Heart right ventricle (tissue), 16 donors: Measurements from ENCODE around the gene STEAP2. TPM values are rescaled to one million over a fixed set of nuclear protein-coding genes. Genes with fewer than 3 reads are reported as not detected.

Experiments used
- ATAC-seq, 8 donors: fragments of 200-7000 bp; cut with Tn5 transposase; one replicate each; pipeline ENCODE4 v1.9.1; 2020; ENCODE audit warnings: mild to moderate bottlenecking in 8 of 8, moderate library complexity in 8 of 8, moderate number of reproducible peaks in 1 of 8
- DNase-seq, 2 donors: peaks; one replicate each; pipeline ENCODE4 v3.0.0-alpha.2; 2020
- H3K27ac ChIP-seq, 10 donors: fragments of 200-600 bp; sonication (generic) in 2 of 10; one replicate each; pipeline versions ENCODE4 v1.5.0 to v1.8.0; 2020 to 2022; ENCODE audit warnings: mild to moderate bottlenecking in 3 of 10
- H3K27me3 ChIP-seq, 7 donors: fragments of 200-600 bp; one replicate each; pipeline ENCODE4 v1.8.0; 2021 to 2022; ENCODE audit warnings: mild to moderate bottlenecking in 2 of 7
- H3K36me3 ChIP-seq, 9 donors: fragments of 200-600 bp; sonication (generic) in 1 of 9; one replicate each; pipeline versions ENCODE4 v1.5.0 to v1.8.0; 2020 to 2022; ENCODE audit warnings: mild to moderate bottlenecking in 2 of 9
- H3K4me1 ChIP-seq, 9 donors: fragments of 200-600 bp; sonication (generic) in 1 of 9; one replicate each; pipeline versions ENCODE4 v1.5.0 to v1.8.0; 2020 to 2022; ENCODE audit warnings: mild to moderate bottlenecking in 4 of 9
- H3K4me3 ChIP-seq, 10 donors: fragments of 200-600 bp; sonication (generic) in 2 of 10; one replicate each; pipeline versions ENCODE4 v1.5.0 to v1.8.0; 2020 to 2022; ENCODE audit warnings: mild to moderate bottlenecking in 7 of 10, moderate library complexity in 2 of 10
- H3K9me3 ChIP-seq, 11 donors: fragments of 200-600 bp in 10 of 11; sonication (generic) in 2 of 11; one replicate each; pipeline versions ENCODE4 v1.5.0 to v1.8.0; 2013 to 2022; ENCODE audit warnings: mild to moderate bottlenecking in 2 of 11, control low read depth in 1 of 11, moderate library complexity in 1 of 11
- WGBS, 2 donors: extraction: QIAGEN DNeasy Blood & Tissue Kit; methylation state at CpG; one replicate each; pipeline ENCODE4 v1.1.7; 2013; ENCODE audit warnings: inconsistent platforms in 1 of 2; 5-methylcytosine and 5-hydroxymethylcytosine counted together
- intact Hi-C, 10 donors: fragments of 100-400 bp; cut with DNase I; formaldehyde crosslinking; loops; one replicate each; pipeline versions ENCODE4 v1.11.1 to v1.14.2; 2022
- polyA plus RNA-seq, 2 donors: library from polyadenylated mRNA; stranded (reverse); fragments of 200-250 nt; gene quantifications; one replicate each; pipeline ENCODE4 v1.2.3, GENCODE V29; 2013
- total RNA-seq, 10 donors: library from RNA; stranded (reverse); fragmentation: NEBNext Ultra II Directional in 3 of 10; extraction: Animal tissue kit (Norgen Biotek cat#: 25700) in 3 of 10; gene quantifications; one replicate each; pipeline versions ENCODE4 v1.2.1 to v1.2.4, GENCODE V29; 2021 to 2023
- TF ChIP-seq, protein P1 (sequence below), 9 donors: fragments of 200-600 bp; sonication (generic) in 2 of 9; IDR thresholded peaks; one replicate each; pipeline versions ENCODE4 v1.5.0 to v1.8.0; 2021 to 2022; ENCODE audit warnings: antibody characterized with exemption in 9 of 9, mild to moderate bottlenecking in 5 of 9, moderate library complexity in 1 of 9
- donor health status: Arrhythmogenic right ventricular cardiomyopathy.
- donor health status: ischemic (EF 13 %, LVEDD 7.1; RV severe dilation, severe dysfunction).
- donor health status: healthy with polysubstance abuse.
- donor health status: DM: no; HTN: yes; CAD: no.
- donor health status: DM: no; HTN: no; CAD: no.
- donor health status: ischemic (EF 25% LVEDD 6.9; RV normal size, moderate dysfunction).
- donor health status: ischemic (EF 25% LVEDD 5.7; RV mildly dilated, moderate dysfunction).
- donor health status: healthy.
- donor health status: DM: yes; HTN: yes; CAD: no.
- donor health status: Ischemic cardiomyopathy.
- donor health status: ischemic (EF 35%, LVEDD 5.7; RV mildly dilated, moderate dysfunction).
- donor health status: nonischemic (EF 11% LVEDD 7.7; RV severe dilation, severe dysfunction).
- donor health status: DM: yes; HTN: yes; CAD: no.
- donor health status: PGD.
- donor health status: ischemic (EF 29% LVEDD 5.4; RV normal size, mild dysfunction).
- donor health status: nonischemic (EF 23%, LVEDD 6.1; RV moderate dilation, normal function).

STEAP2 gene
- total and polyA plus RNA-seq, 12 donors = 1.4 to 12.8 (median 6.6) TPM

DNA sequence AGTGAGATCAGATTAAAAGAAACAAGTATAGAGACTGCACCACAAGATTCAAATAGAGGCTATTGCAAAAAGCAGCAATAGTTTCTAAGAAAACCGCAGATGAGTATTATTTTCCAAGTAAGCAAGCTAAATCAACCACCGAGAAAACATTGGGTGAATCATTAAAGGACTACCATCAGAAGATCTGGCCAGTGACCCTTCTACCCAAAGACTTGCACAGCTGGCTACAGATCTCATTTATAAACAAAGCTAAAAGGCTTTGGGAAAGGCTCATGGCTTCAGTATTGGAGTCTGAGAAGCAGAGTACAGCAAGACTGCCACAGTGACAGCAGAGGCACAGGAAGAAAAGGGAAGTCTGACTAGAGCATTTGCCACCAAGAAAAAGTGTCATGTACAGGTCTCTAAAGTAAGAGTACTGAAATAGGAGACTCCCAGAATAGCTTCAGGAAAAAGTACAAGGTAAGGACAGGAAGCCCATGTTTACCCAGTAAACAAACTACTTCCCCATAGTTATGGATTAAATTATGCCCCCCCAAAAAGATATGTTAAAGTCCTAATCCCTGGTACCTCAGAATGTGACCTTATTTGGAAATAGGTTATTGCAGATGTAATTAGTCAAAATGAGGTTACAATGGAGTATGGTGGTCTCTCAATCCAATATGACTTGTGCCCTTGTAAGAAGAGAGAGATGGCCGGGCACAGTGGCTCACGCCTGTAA is 38.3 kb upstream of the STEAP2 start:
- 84 to 88% methylated on average over 4 of the region's 4 CpGs for WGBS, 2 donors
- TF ChIP-seq, protein P1, sequence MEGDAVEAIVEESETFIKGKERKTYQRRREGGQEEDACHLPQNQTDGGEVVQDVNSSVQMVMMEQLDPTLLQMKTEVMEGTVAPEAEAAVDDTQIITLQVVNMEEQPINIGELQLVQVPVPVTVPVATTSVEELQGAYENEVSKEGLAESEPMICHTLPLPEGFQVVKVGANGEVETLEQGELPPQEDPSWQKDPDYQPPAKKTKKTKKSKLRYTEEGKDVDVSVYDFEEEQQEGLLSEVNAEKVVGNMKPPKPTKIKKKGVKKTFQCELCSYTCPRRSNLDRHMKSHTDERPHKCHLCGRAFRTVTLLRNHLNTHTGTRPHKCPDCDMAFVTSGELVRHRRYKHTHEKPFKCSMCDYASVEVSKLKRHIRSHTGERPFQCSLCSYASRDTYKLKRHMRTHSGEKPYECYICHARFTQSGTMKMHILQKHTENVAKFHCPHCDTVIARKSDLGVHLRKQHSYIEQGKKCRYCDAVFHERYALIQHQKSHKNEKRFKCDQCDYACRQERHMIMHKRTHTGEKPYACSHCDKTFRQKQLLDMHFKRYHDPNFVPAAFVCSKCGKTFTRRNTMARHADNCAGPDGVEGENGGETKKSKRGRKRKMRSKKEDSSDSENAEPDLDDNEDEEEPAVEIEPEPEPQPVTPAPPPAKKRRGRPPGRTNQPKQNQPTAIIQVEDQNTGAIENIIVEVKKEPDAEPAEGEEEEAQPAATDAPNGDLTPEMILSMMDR (IDR thresholded peaks at IDR 0.05) = no peak
- no peaks in the 10 kb centered on the region for H3K36me3 ChIP-seq
- peaks cover 0 to 5% (median 0%) of the 10 kb centered on the region in 7 donors for H3K27me3 ChIP-seq
- no peak overlapping the region for H3K27ac ChIP-seq
- peaks cover 0 to 11% (median 0%) of the 10 kb centered on the region in 11 donors for H3K9me3 ChIP-seq
- DNase-seq (no peak), ATAC-seq (no peak)
- no peak overlapping the region for H3K4me3 ChIP-seq
- intact Hi-C loops = loop anchor here in 1 of 10 donors (10.0 kb wide), 1 partner anchor 92 kb away; no protein-coding TSS in a partner anchor
- H3K4me1 ChIP-seq = no peaks in the 10 kb centered on the region

DNA sequence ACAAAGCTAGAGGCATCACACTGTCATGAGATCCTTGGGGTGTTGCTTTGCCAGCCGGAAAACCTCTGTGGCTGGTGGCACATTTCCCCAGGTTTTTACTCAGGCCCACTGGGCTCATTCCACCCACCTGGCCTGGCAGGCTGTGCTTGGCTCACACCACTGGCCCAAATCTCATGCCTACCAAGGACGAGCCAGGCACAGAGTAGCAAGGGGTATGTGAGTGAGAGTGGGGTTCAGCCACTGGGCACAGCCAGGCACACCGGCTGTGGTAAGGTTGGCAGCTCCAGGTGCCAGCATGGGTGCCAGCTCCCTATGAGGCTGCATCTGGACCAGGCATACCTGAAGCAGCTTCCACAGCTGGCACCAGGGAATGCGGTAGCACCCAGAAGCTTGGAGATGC is 35.9 kb upstream of the STEAP2 start:
- Histone ChIP-seq H3K4me1 (peaks cover 0 to 11% (median 0%) of the 10 kb centered on the region in 9 donors), H3K27me3 (peaks cover 0 to 5% (median 0%) of the 10 kb centered on the region in 7 donors), H3K27ac (no peak overlapping the region), H3K36me3 (no peaks in the 10 kb centered on the region), H3K9me3 (no peaks in the 10 kb centered on the region), H3K4me3 (no peak overlapping the region)
- peak in 1 of 8 donors; percentile 34 for ATAC-seq
- intact Hi-C loops = loop anchor here in 1 of 10 donors (10.0 kb wide), 1 partner anchor 89 kb away; no protein-coding TSS in a partner anchor
- WGBS, 2 donors = 83 to 97% methylated on average over 4 of the region's 4 CpGs
- TF ChIP-seq, protein P1 (IDR thresholded peaks at IDR 0.05) = no peak
- no peak for DNase-seq

DNA sequence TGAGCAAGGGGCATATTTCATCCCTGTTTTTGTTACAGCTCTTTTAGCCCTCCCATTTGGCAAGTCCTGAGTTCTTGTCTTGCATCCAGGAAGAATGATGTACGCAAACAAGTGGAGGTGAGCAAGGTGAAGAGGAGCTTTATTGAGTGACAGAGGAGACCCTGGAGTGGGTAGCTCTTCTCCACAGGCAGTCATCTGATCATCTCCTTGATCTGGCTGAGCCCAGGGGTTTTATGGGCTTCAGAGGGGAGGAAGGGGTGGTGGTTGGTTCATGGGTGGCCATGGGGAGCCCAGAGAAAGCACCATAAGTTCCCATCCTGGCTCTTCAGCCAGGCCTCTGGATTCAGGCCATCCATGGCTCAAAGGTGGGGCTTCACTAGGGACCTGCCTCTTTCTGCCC is 35.3 kb upstream of the STEAP2 start:
- Histone ChIP-seq H3K9me3 (no peaks in the 10 kb centered on the region), H3K27ac (no peak overlapping the region), H3K4me3 (no peak overlapping the region), H3K4me1 (peaks cover 0 to 11% (median 0%) of the 10 kb centered on the region in 9 donors), H3K27me3 (peaks cover 0 to 2% (median 0%) of the 10 kb centered on the region in 7 donors), H3K36me3 (no peaks in the 10 kb centered on the region)
- WGBS, 2 donors = 85 to 92% methylated on average over 1 of the region's 1 CpG
- intact Hi-C loops = loop anchor here in 1 of 10 donors (10.0 kb wide), 1 partner anchor 89 kb away; no protein-coding TSS in a partner anchor
- TF ChIP-seq, protein P1 (IDR thresholded peaks at IDR 0.05) = no peak
- ATAC-seq (no peak), DNase-seq (no peak)

DNA sequence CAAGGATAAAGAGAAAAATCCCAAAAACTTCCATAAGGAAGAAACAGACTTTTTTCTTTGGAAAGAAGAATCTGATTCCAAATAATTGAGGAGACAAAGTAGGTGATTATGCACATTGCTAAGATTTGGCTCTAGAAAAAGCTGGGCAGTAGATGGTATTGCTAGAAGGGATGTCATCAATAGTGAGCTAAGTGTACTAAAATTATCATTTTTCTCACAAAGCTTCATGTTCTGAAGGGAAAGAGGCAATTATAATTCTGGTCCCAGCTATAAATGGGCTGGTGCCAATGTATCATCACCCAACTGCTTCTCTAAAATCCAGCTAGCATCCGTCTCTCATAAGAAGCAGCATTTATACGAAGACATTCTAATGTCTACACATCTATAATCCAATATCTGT is 33.4 kb upstream of the STEAP2 start:
- H3K27ac ChIP-seq = no peak overlapping the region
- ATAC-seq (no peak), DNase-seq (no peak)
- intact Hi-C loops = loop anchor here in 1 of 10 donors (10.0 kb wide), 1 partner anchor 87 kb away; no protein-coding TSS in a partner anchor
- TF ChIP-seq, protein P1 (IDR thresholded peaks at IDR 0.05) = no peak
- H3K9me3 ChIP-seq = no peaks in the 10 kb centered on the region
- 92 to 95% methylated on average over 2 of the region's 2 CpGs for WGBS, 2 donors
- no peaks in the 10 kb centered on the region for H3K27me3 ChIP-seq
- H3K36me3 ChIP-seq = no peaks in the 10 kb centered on the region
- H3K4me1 ChIP-seq = peaks cover 0 to 11% (median 0%) of the 10 kb centered on the region in 9 donors
- H3K4me3 ChIP-seq = no peak overlapping the region
